ENCODE results near the gene VSIG1. TPM values are rescaled to one million over a fixed set of nuclear protein-coding genes. Genes with fewer than 3 reads are reported as not detected.
A peak's percentile ranks its signal among the peaks of the same experiment; 100 is the strongest.

Gene VSIG1
- polyA plus RNA-seq, 1 donor, result 0.22 TPM

GRCh38 chrX:108091264-108091877 lies 46.5 kb downstream of the VSIG1 start, which contains the start of the genes ATG4A and PSMD10:
Gene ATG4A, plus strand, starts transcription at chrX:108091778. Its CDS starts 49 bp downstream, at chrX:108091827.
Gene PSMD10, minus strand, starts transcription at chrX:108091542. Its CDS starts 22 bp downstream, at chrX:108091520.
- no peaks in the 10 kb centered on the region for H3K9me3 ChIP-seq (ENCODE audit: control insufficient read depth, low read depth, low read length)

GRCh38 chrX:108091878-108092291 lies 47.0 kb downstream of the VSIG1 start:
- WGBS (ENCODE audit: insufficient coverage, low lambda C conversion rate), result no CpG with 5 or more reads among the region's 15 CpGs
- Histone ChIP-seq H3K4me3 (ENCODE audit: low read length) (peak overlapping the region; percentile 73), H3K27ac (ENCODE audit: low read length) (peak overlapping the region; percentile 72), H3K9me3 (ENCODE audit: control insufficient read depth, low read depth, low read length) (no peaks in the 10 kb centered on the region), H3K36me3 (ENCODE audit: control insufficient read depth, insufficient read depth, low read length) (peaks cover 7% of the 10 kb centered on the region), H3K4me1 (ENCODE audit: control insufficient read depth, insufficient read depth, low read length) (peaks cover 3% of the 10 kb centered on the region), H3K27me3 (ENCODE audit: control insufficient read depth, insufficient read depth, low read length) (no peaks in the 10 kb centered on the region)
- DNase-seq, result peak in 1 of 2 donors; percentile 7

More at GRCh38 chrX:108091264-108091877, 46.5 kb downstream of the VSIG1 start, which contains the start of the genes ATG4A and PSMD10:
- Histone ChIP-seq H3K27ac (ENCODE audit: low read length) (peak within 1 kb of the TSS; percentile 85), H3K27me3 (ENCODE audit: control insufficient read depth, insufficient read depth, low read length) (no peaks in the 10 kb centered on the region), H3K4me1 (ENCODE audit: control insufficient read depth, insufficient read depth, low read length) (peaks cover 3% of the 10 kb centered on the region), H3K36me3 (ENCODE audit: control insufficient read depth, insufficient read depth, low read length) (peaks cover 10% of the 10 kb centered on the region), H3K4me3 (ENCODE audit: low read length) (peak within 1 kb of the TSS; percentile 73)
- no CpG with 5 or more reads among the region's 47 CpGs for WGBS (ENCODE audit: insufficient coverage, low lambda C conversion rate)
- DNase-seq, result peak; percentile 96 to 97

GRCh38 chrX:108097380-108097779 lies 52.5 kb downstream of the VSIG1 start:
- H3K4me1 ChIP-seq (ENCODE audit: control insufficient read depth, insufficient read depth, low read length), result no peaks in the 10 kb centered on the region
- H3K36me3 ChIP-seq (ENCODE audit: control insufficient read depth, insufficient read depth, low read length), result no peaks in the 10 kb centered on the region
- no peak for DNase-seq
- no peaks in the 10 kb centered on the region for H3K27me3 ChIP-seq (ENCODE audit: control insufficient read depth, insufficient read depth, low read length)
- H3K4me3 ChIP-seq (ENCODE audit: low read length), result no peak overlapping the region
- no peaks in the 10 kb centered on the region for H3K9me3 ChIP-seq (ENCODE audit: control insufficient read depth, low read depth, low read length)
- whole genome bisulfite sequencing (ENCODE audit: insufficient coverage, low lambda C conversion rate), result 100% methylated on average over 1 of the region's 2 CpGs
- H3K27ac ChIP-seq (ENCODE audit: low read length), result no peak overlapping the region

GRCh38 chrX:108105473-108105872 lies 60.6 kb downstream of the VSIG1 start:
- no peaks in the 10 kb centered on the region for H3K36me3 ChIP-seq (ENCODE audit: control insufficient read depth, insufficient read depth, low read length)
- DNase-seq, result no peak
- no peak overlapping the region for H3K27ac ChIP-seq (ENCODE audit: low read length)
- H3K9me3 ChIP-seq (ENCODE audit: control insufficient read depth, low read depth, low read length), result no peaks in the 10 kb centered on the region
- H3K27me3 ChIP-seq (ENCODE audit: control insufficient read depth, insufficient read depth, low read length), result no peaks in the 10 kb centered on the region
- H3K4me1 ChIP-seq (ENCODE audit: control insufficient read depth, insufficient read depth, low read length), result no peaks in the 10 kb centered on the region
- no peak overlapping the region for H3K4me3 ChIP-seq (ENCODE audit: low read length)

DNA sequence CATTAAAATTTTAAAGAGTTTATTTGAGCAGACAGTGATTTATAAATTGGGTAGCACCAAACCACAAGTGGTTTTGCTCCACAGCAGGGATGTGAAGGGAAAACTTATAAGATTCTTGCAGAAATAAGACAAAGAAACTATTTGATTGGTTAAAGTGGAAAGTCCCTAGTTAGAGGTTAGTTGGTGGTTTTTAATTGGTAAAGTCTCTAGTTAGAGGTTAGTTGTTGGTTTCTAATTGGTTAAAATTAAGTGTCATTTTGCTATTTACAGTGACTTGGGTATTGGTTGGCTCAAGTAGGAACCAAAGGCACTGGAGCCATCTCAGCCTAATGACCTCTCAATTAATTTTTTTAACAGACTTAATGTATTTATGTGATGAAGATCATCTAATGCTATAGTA lies 69.7 kb downstream of the VSIG1 start:
- no peak overlapping the region for H3K27ac ChIP-seq (ENCODE audit: low read length)
- DNase-seq, result no peak

DNA sequence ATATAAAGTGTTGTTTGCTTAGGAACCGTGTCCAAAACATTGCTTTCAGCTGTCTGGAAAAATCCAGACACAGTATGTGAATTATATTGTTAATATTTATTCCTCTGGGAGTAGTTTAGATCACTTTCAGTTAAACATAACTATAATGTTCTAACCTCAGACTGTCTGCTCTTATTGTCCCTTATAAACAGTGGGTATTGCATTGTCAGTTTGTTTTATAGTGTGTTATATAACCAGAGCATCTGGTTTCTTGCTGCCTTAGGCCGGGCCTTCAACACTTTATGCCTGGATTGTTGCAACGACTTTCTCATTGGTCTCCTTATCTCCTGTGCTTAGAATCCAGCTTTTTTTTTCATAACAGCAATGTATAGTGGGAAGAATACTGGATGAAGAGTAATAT lies 73.1 kb downstream of the VSIG1 start:
- Histone ChIP-seq H3K4me1 (ENCODE audit: control insufficient read depth, insufficient read depth, low read length) (no peaks in the 10 kb centered on the region), H3K27me3 (ENCODE audit: control insufficient read depth, insufficient read depth, low read length) (no peaks in the 10 kb centered on the region), H3K9me3 (ENCODE audit: control insufficient read depth, low read depth, low read length) (no peaks in the 10 kb centered on the region), H3K36me3 (ENCODE audit: control insufficient read depth, insufficient read depth, low read length) (no peaks in the 10 kb centered on the region), H3K4me3 (ENCODE audit: low read length) (no peak overlapping the region), H3K27ac (ENCODE audit: low read length) (no peak overlapping the region)
- 20% methylated on average over 1 of the region's 3 CpGs for WGBS (ENCODE audit: insufficient coverage, low lambda C conversion rate)
- DNase-seq, result peak in 1 of 2 donors; percentile 2

More for the DNA sequence above, 69.7 kb downstream of the VSIG1 start:
- Histone ChIP-seq H3K27me3 (ENCODE audit: control insufficient read depth, insufficient read depth, low read length) (no peaks in the 10 kb centered on the region), H3K36me3 (ENCODE audit: control insufficient read depth, insufficient read depth, low read length) (no peaks in the 10 kb centered on the region), H3K9me3 (ENCODE audit: control insufficient read depth, low read depth, low read length) (no peaks in the 10 kb centered on the region), H3K4me3 (ENCODE audit: low read length) (no peak overlapping the region), H3K4me1 (ENCODE audit: control insufficient read depth, insufficient read depth, low read length) (no peaks in the 10 kb centered on the region)

DNA sequence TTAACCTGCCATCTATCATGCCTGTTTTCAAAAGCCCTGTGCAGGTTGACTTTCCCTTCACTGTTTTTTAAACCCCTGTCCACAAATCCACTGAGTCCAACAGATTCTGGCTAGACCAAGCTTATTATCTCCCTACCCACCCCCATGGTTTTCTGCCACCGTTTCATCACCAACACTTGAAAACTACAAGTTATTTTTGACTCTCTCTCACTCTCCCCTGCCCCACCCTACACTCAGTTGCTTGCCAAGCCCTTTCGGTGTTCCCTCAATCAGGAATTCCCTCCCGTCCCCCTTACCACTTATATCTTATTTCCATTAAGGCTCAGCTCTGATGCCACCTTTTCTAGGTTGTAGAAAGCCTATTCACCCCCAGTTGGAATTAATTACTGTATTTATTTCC lies 76.4 kb downstream of the VSIG1 start:
- Histone ChIP-seq H3K27me3 (ENCODE audit: control insufficient read depth, insufficient read depth, low read length) (no peaks in the 10 kb centered on the region), H3K4me3 (ENCODE audit: low read length) (no peak overlapping the region), H3K4me1 (ENCODE audit: control insufficient read depth, insufficient read depth, low read length) (no peaks in the 10 kb centered on the region), H3K9me3 (ENCODE audit: control insufficient read depth, low read depth, low read length) (no peaks in the 10 kb centered on the region), H3K27ac (ENCODE audit: low read length) (no peak overlapping the region), H3K36me3 (ENCODE audit: control insufficient read depth, insufficient read depth, low read length) (no peaks in the 10 kb centered on the region)
- no peak for DNase-seq
- no CpG with 5 or more reads among the region's 3 CpGs for WGBS (ENCODE audit: insufficient coverage, low lambda C conversion rate)

DNA sequence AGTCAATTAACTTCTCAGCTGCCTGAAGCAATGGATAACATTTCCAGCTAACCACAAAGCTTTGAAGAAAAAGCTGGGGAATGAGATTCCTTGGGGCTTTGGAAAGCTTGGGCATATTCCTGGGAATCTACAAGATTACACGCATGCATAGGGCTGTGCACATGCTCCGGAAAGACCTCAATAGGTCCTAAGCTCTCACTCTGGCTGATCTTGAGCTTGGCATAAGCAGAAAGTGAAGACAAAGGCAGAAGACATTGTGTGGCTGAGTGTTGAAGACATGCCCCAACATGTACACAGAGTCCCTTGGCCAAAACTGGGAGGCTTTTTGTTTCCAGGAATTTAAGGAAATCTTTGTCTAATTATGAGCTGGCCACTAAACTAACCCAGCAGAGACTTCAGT lies 77.9 kb downstream of the VSIG1 start:
- no peaks in the 10 kb centered on the region for H3K36me3 ChIP-seq (ENCODE audit: control insufficient read depth, insufficient read depth, low read length)
- H3K27ac ChIP-seq (ENCODE audit: low read length), result no peak overlapping the region
- no peaks in the 10 kb centered on the region for H3K9me3 ChIP-seq (ENCODE audit: control insufficient read depth, low read depth, low read length)
- H3K4me3 ChIP-seq (ENCODE audit: low read length), result no peak overlapping the region
- no peak for DNase-seq
- H3K4me1 ChIP-seq (ENCODE audit: control insufficient read depth, insufficient read depth, low read length), result no peaks in the 10 kb centered on the region
- H3K27me3 ChIP-seq (ENCODE audit: control insufficient read depth, insufficient read depth, low read length), result no peaks in the 10 kb centered on the region
- WGBS (ENCODE audit: insufficient coverage, low lambda C conversion rate), result no CpG with 5 or more reads among the region's 2 CpGs

- H3K36me3 ChIP-seq (ENCODE audit: control insufficient read depth, insufficient read depth, low read length), result no peaks in the 10 kb centered on the region
- no peak overlapping the region for H3K27ac ChIP-seq (ENCODE audit: low read length)
- no peak overlapping the region for H3K4me3 ChIP-seq (ENCODE audit: low read length)
- no peaks in the 10 kb centered on the region for H3K27me3 ChIP-seq (ENCODE audit: control insufficient read depth, insufficient read depth, low read length)
- WGBS (ENCODE audit: insufficient coverage, low lambda C conversion rate), result 100% methylated on average over 1 of the region's 3 CpGs
- DNase-seq, result no peak
- no peaks in the 10 kb centered on the region for H3K9me3 ChIP-seq (ENCODE audit: control insufficient read depth, low read depth, low read length)
- no peaks in the 10 kb centered on the region for H3K4me1 ChIP-seq (ENCODE audit: control insufficient read depth, insufficient read depth, low read length)
Observed at GRCh38 chrX:108123591-108124366, 78.9 kb downstream of the VSIG1 start.

GRCh38 chrX:108126661-108127060 lies 81.8 kb downstream of the VSIG1 start:
- Histone ChIP-seq H3K36me3 (ENCODE audit: control insufficient read depth, insufficient read depth, low read length) (peaks cover 6% of the 10 kb centered on the region), H3K27me3 (ENCODE audit: control insufficient read depth, insufficient read depth, low read length) (no peaks in the 10 kb centered on the region), H3K4me3 (ENCODE audit: low read length) (no peak overlapping the region), H3K27ac (ENCODE audit: low read length) (peak overlapping the region; percentile 62), H3K9me3 (ENCODE audit: control insufficient read depth, low read depth, low read length) (no peaks in the 10 kb centered on the region), H3K4me1 (ENCODE audit: control insufficient read depth, insufficient read depth, low read length) (no peaks in the 10 kb centered on the region)
- DNase-seq, result peak in 1 of 2 donors; percentile 34
- no CpG with 5 or more reads among the region's 2 CpGs for WGBS (ENCODE audit: insufficient coverage, low lambda C conversion rate)

Data from large intestine (tissue), 3 donors.